ENCODE results near the gene LEFTY2.
A peak's percentile ranks its signal among the peaks of the same experiment; 100 is the strongest.

LEFTY2 gene

DNA sequence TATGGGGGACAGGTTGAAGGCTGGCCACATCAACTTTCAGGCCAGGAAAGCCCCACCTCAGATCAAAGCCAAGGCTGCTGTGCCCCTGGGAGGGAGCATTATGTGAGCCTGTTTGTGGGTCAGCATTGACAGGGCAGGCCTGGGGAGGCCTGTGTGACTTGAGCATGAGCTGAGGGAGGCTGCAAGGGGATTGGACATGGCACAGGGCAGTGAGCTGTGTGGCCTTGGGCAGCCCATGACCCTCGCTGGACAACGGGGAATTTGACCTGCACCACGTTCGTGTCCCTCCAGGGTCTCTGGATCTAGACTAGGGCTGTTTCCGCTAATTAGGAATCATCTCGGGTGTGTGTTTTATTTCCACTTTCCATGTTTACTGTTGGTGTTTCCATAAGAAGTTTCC lies 34.6 kb downstream of the LEFTY2 start:
- Histone ChIP-seq H3K27ac (ENCODE audit: low read depth, low read length) (no peak overlapping the region), H3K27me3 (ENCODE audit: control insufficient read depth, insufficient read depth, low read length) (no peaks in the 10 kb centered on the region), H3K9ac (ENCODE audit: low read length) (no peak overlapping the region), H3K4me1 (ENCODE audit: control insufficient read depth, insufficient read depth, low read length) (no peaks in the 10 kb centered on the region), H3K36me3 (ENCODE audit: control insufficient read depth, insufficient read depth, low read length) (no peaks in the 10 kb centered on the region), H3K4me3 (ENCODE audit: low read length) (no peak overlapping the region)

DNA sequence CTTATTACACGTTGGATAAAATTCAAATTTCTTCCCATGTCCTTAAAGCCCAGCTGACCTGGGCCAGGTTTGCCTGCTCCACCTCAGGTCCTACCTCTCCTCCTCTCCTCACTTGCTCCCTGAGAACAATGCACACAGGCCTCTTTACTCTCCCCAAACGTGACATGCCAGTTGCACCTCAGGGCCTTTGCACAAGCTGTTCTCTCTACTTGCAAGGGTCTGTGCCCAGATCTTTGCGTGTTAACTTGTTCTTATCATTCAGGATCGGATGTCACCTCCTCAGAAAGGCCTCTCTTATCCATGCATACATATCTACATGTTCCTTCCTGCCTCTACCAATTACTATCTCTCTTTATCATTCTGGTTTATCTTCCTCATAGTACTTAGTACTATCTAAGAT lies 37.4 kb downstream of the LEFTY2 start:
- Histone ChIP-seq H3K36me3 (ENCODE audit: control insufficient read depth, insufficient read depth, low read length) (no peaks in the 10 kb centered on the region), H3K27ac (ENCODE audit: low read depth, low read length) (no peak overlapping the region), H3K9ac (ENCODE audit: low read length) (no peak overlapping the region), H3K27me3 (ENCODE audit: control insufficient read depth, insufficient read depth, low read length) (no peaks in the 10 kb centered on the region), H3K4me1 (ENCODE audit: control insufficient read depth, insufficient read depth, low read length) (no peaks in the 10 kb centered on the region), H3K4me3 (ENCODE audit: low read length) (no peak overlapping the region)

DNA sequence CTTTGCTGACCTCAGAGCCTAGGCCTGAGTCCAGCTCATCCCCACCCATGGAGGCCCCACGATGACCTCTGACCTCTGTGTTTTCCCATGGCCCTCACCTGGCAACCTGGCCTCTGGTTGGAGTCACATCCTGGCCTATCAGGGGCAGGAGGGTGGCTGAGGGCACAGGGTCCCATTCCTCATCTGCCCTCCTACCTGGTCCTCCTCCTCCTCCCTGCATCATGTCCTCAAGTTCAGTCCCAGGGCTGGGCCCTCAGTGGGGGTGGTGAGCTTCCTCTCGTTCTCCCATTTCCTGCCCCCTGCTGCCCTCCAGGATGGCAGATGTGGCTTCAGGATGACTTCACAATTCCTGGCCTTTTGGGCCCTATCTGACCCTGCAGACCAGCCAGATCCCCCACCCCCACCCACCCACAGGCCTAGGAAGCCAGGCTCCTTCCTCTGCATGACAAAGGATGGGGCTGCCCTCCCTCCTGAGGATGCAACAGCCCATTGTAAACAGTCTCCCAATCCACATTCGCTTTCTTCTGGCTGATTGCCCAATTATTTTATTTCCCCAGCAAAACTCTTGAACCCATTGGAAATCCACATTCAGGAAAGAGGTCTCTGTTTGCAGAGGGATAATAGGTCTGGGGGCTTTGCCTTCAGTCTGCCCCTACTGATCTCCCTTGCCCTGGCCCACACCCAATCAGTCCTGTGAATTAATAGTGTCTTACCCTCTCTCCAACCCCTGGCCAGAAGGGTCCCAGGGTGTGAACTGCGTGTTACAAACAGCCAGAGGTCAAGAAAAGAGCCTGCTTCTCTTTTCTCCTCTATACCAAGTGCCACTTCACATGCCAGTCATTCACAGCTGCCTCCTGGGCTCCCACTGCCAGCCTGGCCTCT lies 41.7 kb downstream of the LEFTY2 start:
- Histone ChIP-seq H3K4me3 (ENCODE audit: low read length) (no peak overlapping the region), H3K4me1 (ENCODE audit: control insufficient read depth, insufficient read depth, low read length) (no peaks in the 10 kb centered on the region), H3K9ac (ENCODE audit: low read length) (no peak overlapping the region), H3K36me3 (ENCODE audit: control insufficient read depth, insufficient read depth, low read length) (no peaks in the 10 kb centered on the region), H3K27ac (ENCODE audit: low read depth, low read length) (no peak overlapping the region), H3K27me3 (ENCODE audit: control insufficient read depth, insufficient read depth, low read length) (no peaks in the 10 kb centered on the region)

DNA sequence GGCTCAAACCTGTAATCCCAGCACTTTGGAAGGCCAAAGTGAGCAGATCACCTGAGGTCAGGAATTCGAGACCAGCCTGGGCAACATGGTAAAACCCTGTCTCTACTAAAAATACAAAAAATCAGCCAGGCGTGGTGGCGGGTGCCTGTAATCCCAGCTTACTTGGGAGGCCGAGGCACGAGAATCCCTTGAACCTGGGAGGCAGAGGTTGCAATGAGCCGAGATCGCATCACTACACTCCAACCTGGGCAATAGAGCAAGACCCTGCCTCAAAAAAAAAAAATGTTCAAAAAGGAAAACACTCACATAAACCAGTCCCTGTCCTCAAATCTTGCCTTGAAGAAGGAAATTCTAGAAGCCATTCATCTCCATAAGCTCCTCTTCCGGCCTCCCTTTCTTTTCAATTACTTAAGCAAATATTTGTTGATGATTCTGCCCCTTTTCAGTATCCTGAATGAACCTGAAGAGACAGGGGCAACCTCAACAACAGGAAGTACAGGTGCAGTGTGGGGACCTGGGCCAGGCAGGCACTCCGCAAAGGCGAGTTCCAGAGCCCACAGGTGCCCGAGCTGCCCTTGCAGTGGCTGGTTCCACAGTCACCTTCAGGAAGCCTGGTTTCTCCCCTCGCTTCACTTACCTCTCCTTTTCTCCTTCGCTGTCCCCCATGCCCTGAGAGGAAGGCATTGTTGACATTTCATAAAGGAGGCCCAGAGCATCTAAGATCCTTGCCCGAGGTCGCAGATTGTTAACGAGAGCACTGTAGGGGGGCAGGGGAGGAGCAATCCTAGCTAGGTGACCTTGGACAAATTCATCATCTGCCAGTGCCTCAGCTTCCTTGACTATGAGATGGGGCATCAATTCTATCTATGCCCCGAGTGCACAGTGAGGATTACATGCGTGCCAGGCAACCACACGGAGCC lies 43.2 kb downstream of the LEFTY2 start:
- no peak overlapping the region for H3K9ac ChIP-seq (ENCODE audit: low read length)
- H3K4me1 ChIP-seq (ENCODE audit: control insufficient read depth, insufficient read depth, low read length): no peaks in the 10 kb centered on the region
- no peaks in the 10 kb centered on the region for H3K27me3 ChIP-seq (ENCODE audit: control insufficient read depth, insufficient read depth, low read length)
- no peak overlapping the region for H3K4me3 ChIP-seq (ENCODE audit: low read length)
- H3K27ac ChIP-seq (ENCODE audit: low read depth, low read length): no peak overlapping the region
- H3K36me3 ChIP-seq (ENCODE audit: control insufficient read depth, insufficient read depth, low read length): no peaks in the 10 kb centered on the region

DNA sequence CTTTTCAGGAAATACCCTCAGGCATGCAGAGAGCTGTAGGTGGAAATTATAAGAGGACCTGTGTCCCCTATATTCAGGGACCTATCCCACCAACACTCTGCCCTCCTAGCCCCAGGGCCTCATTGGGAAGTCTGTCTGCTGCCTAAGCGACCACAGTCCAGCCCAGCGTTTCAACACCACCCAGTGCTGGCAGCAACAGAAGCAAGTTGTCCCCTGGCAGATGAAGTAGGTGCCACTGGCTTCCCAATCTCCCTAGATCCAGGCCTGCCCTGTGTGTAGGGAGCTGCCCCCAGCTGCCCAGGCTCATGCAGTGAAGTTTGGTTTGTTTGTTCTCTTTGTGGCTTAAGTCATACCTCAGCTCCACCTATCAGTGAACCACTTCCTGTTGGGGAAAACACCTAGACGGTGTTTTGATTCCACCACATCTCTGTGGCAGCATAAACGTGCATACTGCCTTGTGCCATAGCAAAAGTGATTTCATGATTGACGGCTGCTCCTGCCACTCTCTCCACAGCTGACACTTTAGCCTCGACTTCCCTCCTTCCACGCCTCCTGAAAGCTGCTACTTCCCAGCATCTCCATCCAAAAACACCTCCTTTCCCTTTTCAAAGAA lies 44.0 kb downstream of the LEFTY2 start:
- H3K27me3 ChIP-seq (ENCODE audit: control insufficient read depth, insufficient read depth, low read length): no peaks in the 10 kb centered on the region
- H3K4me1 ChIP-seq (ENCODE audit: control insufficient read depth, insufficient read depth, low read length): no peaks in the 10 kb centered on the region
- H3K9ac ChIP-seq (ENCODE audit: low read length): no peak overlapping the region
- no peak overlapping the region for H3K27ac ChIP-seq (ENCODE audit: low read depth, low read length)
- no peak overlapping the region for H3K4me3 ChIP-seq (ENCODE audit: low read length)
- no peaks in the 10 kb centered on the region for H3K36me3 ChIP-seq (ENCODE audit: control insufficient read depth, insufficient read depth, low read length)

- Histone ChIP-seq H3K4me1 (ENCODE audit: control insufficient read depth, insufficient read depth, low read length) (no peaks in the 10 kb centered on the region), H3K9ac (ENCODE audit: low read length) (no peak overlapping the region), H3K27ac (ENCODE audit: low read depth, low read length) (no peak overlapping the region), H3K27me3 (ENCODE audit: control insufficient read depth, insufficient read depth, low read length) (no peaks in the 10 kb centered on the region), H3K4me3 (ENCODE audit: low read length) (no peak overlapping the region), H3K36me3 (ENCODE audit: control insufficient read depth, insufficient read depth, low read length) (no peaks in the 10 kb centered on the region)
Observed at GRCh38 chr1:225896494-225896893, 44.5 kb downstream of the LEFTY2 start.

GRCh38 chr1:225892307-225892706 lies 48.7 kb downstream of the LEFTY2 start:
- Histone ChIP-seq H3K4me1 (ENCODE audit: control insufficient read depth, insufficient read depth, low read length) (no peaks in the 10 kb centered on the region), H3K4me3 (ENCODE audit: low read length) (no peak overlapping the region), H3K9ac (ENCODE audit: low read length) (no peak overlapping the region), H3K36me3 (ENCODE audit: control insufficient read depth, insufficient read depth, low read length) (no peaks in the 10 kb centered on the region), H3K27ac (ENCODE audit: low read depth, low read length) (no peak overlapping the region), H3K27me3 (ENCODE audit: control insufficient read depth, insufficient read depth, low read length) (no peaks in the 10 kb centered on the region)

- Histone ChIP-seq H3K27ac (ENCODE audit: low read depth, low read length) (no peak overlapping the region), H3K4me3 (ENCODE audit: low read length) (no peak overlapping the region), H3K9ac (ENCODE audit: low read length) (no peak overlapping the region), H3K4me1 (ENCODE audit: control insufficient read depth, insufficient read depth, low read length) (no peaks in the 10 kb centered on the region), H3K27me3 (ENCODE audit: control insufficient read depth, insufficient read depth, low read length) (no peaks in the 10 kb centered on the region), H3K36me3 (ENCODE audit: control insufficient read depth, insufficient read depth, low read length) (no peaks in the 10 kb centered on the region)
Observed at GRCh38 chr1:225891229-225891972, 49.6 kb downstream of the LEFTY2 start.

GRCh38 chr1:225890346-225891228 lies 50.4 kb downstream of the LEFTY2 start:
- Histone ChIP-seq H3K27ac (ENCODE audit: low read depth, low read length) (no peak overlapping the region), H3K9ac (ENCODE audit: low read length) (no peak overlapping the region), H3K4me3 (ENCODE audit: low read length) (no peak overlapping the region), H3K36me3 (ENCODE audit: control insufficient read depth, insufficient read depth, low read length) (no peaks in the 10 kb centered on the region), H3K27me3 (ENCODE audit: control insufficient read depth, insufficient read depth, low read length) (no peaks in the 10 kb centered on the region), H3K4me1 (ENCODE audit: control insufficient read depth, insufficient read depth, low read length) (no peaks in the 10 kb centered on the region)

DNA sequence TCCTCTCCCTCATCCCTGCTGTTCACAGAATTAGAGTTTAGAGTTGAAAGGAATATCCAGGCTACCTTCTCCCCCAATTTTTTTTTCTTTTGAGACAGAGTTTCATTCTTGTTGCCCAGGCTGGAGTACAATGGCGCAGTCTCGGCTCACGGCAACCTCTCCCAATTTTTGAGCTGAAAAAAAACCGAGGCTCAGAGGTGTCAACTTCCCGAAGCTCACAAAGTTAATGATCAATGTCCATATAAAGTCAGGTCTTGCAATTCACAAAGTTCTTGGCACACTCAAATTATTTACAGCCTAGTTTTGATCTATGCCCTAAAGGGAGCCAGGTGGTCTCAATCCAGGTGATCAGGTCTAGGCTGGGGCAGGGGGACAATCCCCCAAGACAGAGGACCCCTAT lies 51.3 kb downstream of the LEFTY2 start:
- Histone ChIP-seq H3K36me3 (ENCODE audit: control insufficient read depth, insufficient read depth, low read length) (no peaks in the 10 kb centered on the region), H3K27ac (ENCODE audit: low read depth, low read length) (no peak overlapping the region), H3K4me3 (ENCODE audit: low read length) (no peak overlapping the region), H3K4me1 (ENCODE audit: control insufficient read depth, insufficient read depth, low read length) (no peaks in the 10 kb centered on the region), H3K27me3 (ENCODE audit: control insufficient read depth, insufficient read depth, low read length) (no peaks in the 10 kb centered on the region), H3K9ac (ENCODE audit: low read length) (no peak overlapping the region)

DNA sequence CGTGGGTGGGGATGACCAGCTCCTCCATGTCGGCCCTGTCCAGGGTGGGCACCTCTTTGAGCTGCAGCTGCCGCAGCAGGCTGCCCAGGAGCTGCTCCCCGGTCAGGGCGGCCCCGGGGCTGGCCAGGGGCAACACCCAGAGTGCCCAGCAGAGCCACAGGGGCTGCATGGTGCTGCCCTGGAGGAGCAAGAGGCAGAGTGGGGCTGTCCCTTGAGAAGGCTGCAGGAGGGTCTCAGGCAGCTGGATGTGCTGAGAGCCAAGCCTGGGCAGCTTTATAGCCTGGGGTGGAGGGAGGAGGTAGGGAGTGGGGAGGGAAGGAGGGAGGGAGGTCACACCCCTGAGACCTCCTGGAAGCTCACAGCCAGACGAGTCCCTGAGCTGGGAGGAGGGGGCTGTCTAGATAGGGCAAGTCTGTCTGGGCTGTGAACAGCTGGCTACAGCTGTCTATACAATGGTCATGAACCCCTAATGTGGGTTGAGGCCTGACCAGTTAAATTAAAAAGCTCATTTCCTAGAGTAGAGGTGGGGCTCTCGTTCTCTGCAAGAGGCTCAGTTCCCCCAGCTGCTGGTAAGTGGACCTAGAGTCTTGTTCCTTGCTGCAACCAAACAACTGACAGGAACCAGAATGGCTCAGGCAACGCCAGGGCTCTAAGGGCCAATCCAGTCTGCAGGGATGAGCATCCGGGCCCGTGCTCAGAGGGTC lies 52.0 kb downstream of the LEFTY2 start, which contains the start of gene LEFTY1:
Gene LEFTY1 (minus strand): TSS at position 249 of the 704 bp plus-strand sequence. CDS start 80 bp downstream, at position 169.
- H3K4me1 ChIP-seq (ENCODE audit: control insufficient read depth, insufficient read depth, low read length): no peaks in the 10 kb centered on the region
- no peak within 1 kb of the TSS for H3K27ac ChIP-seq (ENCODE audit: low read depth, low read length)
- peak within 1 kb of the TSS; percentile 47 for H3K4me3 ChIP-seq (ENCODE audit: low read length)
- no peak within 1 kb of the TSS for H3K9ac ChIP-seq (ENCODE audit: low read length)
- H3K36me3 ChIP-seq (ENCODE audit: control insufficient read depth, insufficient read depth, low read length): no peaks in the 10 kb centered on the region
- no peaks in the 10 kb centered on the region for H3K27me3 ChIP-seq (ENCODE audit: control insufficient read depth, insufficient read depth, low read length)

Data from rectal smooth muscle tissue (tissue), 1 donor.